Measurements from ENCODE around the gene MYPOP.

GRCh38 chr19:45929247-45929646 lies 26.8 kb upstream of the MYPOP start:
- TF ChIP-seq, protein P1, sequence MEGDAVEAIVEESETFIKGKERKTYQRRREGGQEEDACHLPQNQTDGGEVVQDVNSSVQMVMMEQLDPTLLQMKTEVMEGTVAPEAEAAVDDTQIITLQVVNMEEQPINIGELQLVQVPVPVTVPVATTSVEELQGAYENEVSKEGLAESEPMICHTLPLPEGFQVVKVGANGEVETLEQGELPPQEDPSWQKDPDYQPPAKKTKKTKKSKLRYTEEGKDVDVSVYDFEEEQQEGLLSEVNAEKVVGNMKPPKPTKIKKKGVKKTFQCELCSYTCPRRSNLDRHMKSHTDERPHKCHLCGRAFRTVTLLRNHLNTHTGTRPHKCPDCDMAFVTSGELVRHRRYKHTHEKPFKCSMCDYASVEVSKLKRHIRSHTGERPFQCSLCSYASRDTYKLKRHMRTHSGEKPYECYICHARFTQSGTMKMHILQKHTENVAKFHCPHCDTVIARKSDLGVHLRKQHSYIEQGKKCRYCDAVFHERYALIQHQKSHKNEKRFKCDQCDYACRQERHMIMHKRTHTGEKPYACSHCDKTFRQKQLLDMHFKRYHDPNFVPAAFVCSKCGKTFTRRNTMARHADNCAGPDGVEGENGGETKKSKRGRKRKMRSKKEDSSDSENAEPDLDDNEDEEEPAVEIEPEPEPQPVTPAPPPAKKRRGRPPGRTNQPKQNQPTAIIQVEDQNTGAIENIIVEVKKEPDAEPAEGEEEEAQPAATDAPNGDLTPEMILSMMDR (IDR thresholded peaks at IDR 0.05), result no peak
- TF ChIP-seq POLR2AphosphoS5 (IDR thresholded peaks at IDR 0.05; ENCODE audit: low read depth, low read length) (no peak), TCF7L2 (IDR thresholded peaks at IDR 0.05; ENCODE audit: low read depth, low read length) (no peak)
- TF ChIP-seq, protein P2, sequence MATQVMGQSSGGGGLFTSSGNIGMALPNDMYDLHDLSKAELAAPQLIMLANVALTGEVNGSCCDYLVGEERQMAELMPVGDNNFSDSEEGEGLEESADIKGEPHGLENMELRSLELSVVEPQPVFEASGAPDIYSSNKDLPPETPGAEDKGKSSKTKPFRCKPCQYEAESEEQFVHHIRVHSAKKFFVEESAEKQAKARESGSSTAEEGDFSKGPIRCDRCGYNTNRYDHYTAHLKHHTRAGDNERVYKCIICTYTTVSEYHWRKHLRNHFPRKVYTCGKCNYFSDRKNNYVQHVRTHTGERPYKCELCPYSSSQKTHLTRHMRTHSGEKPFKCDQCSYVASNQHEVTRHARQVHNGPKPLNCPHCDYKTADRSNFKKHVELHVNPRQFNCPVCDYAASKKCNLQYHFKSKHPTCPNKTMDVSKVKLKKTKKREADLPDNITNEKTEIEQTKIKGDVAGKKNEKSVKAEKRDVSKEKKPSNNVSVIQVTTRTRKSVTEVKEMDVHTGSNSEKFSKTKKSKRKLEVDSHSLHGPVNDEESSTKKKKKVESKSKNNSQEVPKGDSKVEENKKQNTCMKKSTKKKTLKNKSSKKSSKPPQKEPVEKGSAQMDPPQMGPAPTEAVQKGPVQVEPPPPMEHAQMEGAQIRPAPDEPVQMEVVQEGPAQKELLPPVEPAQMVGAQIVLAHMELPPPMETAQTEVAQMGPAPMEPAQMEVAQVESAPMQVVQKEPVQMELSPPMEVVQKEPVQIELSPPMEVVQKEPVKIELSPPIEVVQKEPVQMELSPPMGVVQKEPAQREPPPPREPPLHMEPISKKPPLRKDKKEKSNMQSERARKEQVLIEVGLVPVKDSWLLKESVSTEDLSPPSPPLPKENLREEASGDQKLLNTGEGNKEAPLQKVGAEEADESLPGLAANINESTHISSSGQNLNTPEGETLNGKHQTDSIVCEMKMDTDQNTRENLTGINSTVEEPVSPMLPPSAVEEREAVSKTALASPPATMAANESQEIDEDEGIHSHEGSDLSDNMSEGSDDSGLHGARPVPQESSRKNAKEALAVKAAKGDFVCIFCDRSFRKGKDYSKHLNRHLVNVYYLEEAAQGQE (IDR thresholded peaks at IDR 0.05; ENCODE audit: insufficient read depth in 1 of 2, low read depth in 2 of 2, low read length in 1 of 2), result no peak

All from Panc1 (cell line).